K562 (cell line): ENCODE results near the gene PRR35. TPM values are rescaled to one million over a fixed set of nuclear protein-coding genes. Genes with fewer than 3 reads are reported as not detected.

Experiments
- ADNP ChIP-seq: fragments of 200-800 bp; sonication (Bioruptor generic); IDR thresholded peaks from 2 replicates; pipeline ENCODE4 v1.6.1; 2016; ENCODE audit warnings: missing genetic modification characterization, missing compliant biosample characterization
- BRD4 ChIP-seq: fragments of 200-600 bp; sonication (generic); IDR thresholded peaks from 2 replicates; pipeline ENCODE4 v1.6.1; 2017; ENCODE audit warnings: inconsistent platforms
- DDX20 ChIP-seq: fragments of 450-650 bp; IDR thresholded peaks from 2 replicates; pipeline ENCODE4 v1.6.1; 2016; ENCODE audit warnings: missing genetic modification characterization, low read depth, mild to moderate bottlenecking, missing compliant biosample characterization, moderate library complexity
- E2F3 ChIP-seq: fragments of 250-450 bp; sonication (Bioruptor Pico); IDR thresholded peaks from 2 replicates; pipeline ENCODE4 v1.4.0; 2020; ENCODE audit warnings: mild to moderate bottlenecking
- FOSL1 ChIP-seq: fragments of 200-800 bp; sonication (Bioruptor generic); conservative IDR thresholded peaks from 2 replicates; pipeline ENCODE4 v1.6.1; 2016; ENCODE audit warnings: missing genetic modification characterization, missing compliant biosample characterization
- FOXK2 ChIP-seq, 2 experiments: fragments of 450-650 bp; IDR thresholded peaks in 1 of 2; conservative IDR thresholded peaks in 1 of 2; 2 replicates each; pipeline ENCODE4 v1.6.1; 2016; ENCODE audit warnings: low read depth in 2 of 2, mild to moderate bottlenecking in 1 of 2
- HNRNPL ChIP-seq: fragments of 200-400 bp; formaldehyde crosslinking; IDR thresholded peaks from 2 replicates; pipeline ENCODE4 v1.6.1; 2017; ENCODE audit warnings: low read depth, mild to moderate bottlenecking, low read length
- ILK ChIP-seq: fragments of 450-650 bp; IDR thresholded peaks from 2 replicates; pipeline ENCODE4 v1.6.1; 2016; ENCODE audit warnings: missing genetic modification characterization, low read depth, mild to moderate bottlenecking, missing compliant biosample characterization, moderate library complexity, borderline replicate concordance
- KLF1 ChIP-seq: fragments of 450-650 bp; IDR thresholded peaks from 2 replicates; pipeline ENCODE4 v1.6.1; 2016; ENCODE audit warnings: missing genetic modification characterization, missing compliant biosample characterization
- MEIS2 ChIP-seq: fragments of 450-650 bp; IDR thresholded peaks from 2 replicates; pipeline ENCODE4 v1.6.1; 2014; ENCODE audit warnings: mild to moderate bottlenecking; ENCODE audit not compliant: partially characterized antibody
- MTA1 ChIP-seq: fragments of 450-650 bp; IDR thresholded peaks from 2 replicates; pipeline ENCODE4 v1.6.1; 2017; ENCODE audit warnings: borderline replicate concordance
- MYBL2 ChIP-seq, 2 experiments: fragments of 450-650 bp in 1 of 2; sonication (generic) in 1 of 2; formaldehyde crosslinking in 1 of 2; IDR thresholded peaks; 2 replicates each; pipeline versions ENCODE4 v1.6.1 to v1.8.1; 2017 to 2022; ENCODE audit warnings: borderline replicate concordance in 1 of 2, inconsistent platforms in 1 of 2, low read depth in 1 of 2, mild to moderate bottlenecking in 1 of 2, missing genetic modification reagents in 1 of 2, moderate library complexity in 1 of 2
- MYNN ChIP-seq, 2 experiments: sonication (generic); formaldehyde crosslinking in 1 of 2; IDR thresholded peaks; 2 replicates each; pipeline versions ENCODE4 v1.5.0 to v1.6.1; 2016 to 2020; ENCODE audit warnings: antibody characterized with exemption in 1 of 2, missing genetic modification reagents in 1 of 2
- NFXL1 ChIP-seq: fragments of 450-650 bp; formaldehyde crosslinking; IDR thresholded peaks from 2 replicates; pipeline ENCODE4 v1.4.0; 2021; ENCODE audit warnings: mild to moderate bottlenecking
- RBM25 ChIP-seq: fragments of 200-400 bp; formaldehyde crosslinking; IDR thresholded peaks from 2 replicates; pipeline ENCODE4 v1.6.1; 2018; ENCODE audit warnings: low read length, low read depth, moderate library complexity; ENCODE audit not compliant: severe bottlenecking
- SIN3B ChIP-seq: fragments of 450-650 bp; IDR thresholded peaks from 2 replicates; pipeline ENCODE4 v1.6.1; 2017; ENCODE audit warnings: low read depth, mild to moderate bottlenecking, moderate library complexity
- SMAD1 ChIP-seq: fragments of 150-350 bp; IDR thresholded peaks from 2 replicates; pipeline ENCODE4 v1.6.1; 2014; ENCODE audit warnings: low read length, low read depth; ENCODE audit not compliant: partially characterized antibody
- SPI1 ChIP-seq: IDR thresholded peaks from 2 replicates; pipeline ENCODE4 v1.6.1; 2011; ENCODE audit warnings: low read depth, low read length, control low read depth, borderline replicate concordance
- ZC3H11A ChIP-seq: IDR thresholded peaks from 2 replicates; pipeline ENCODE4 v1.6.1; 2012; ENCODE audit warnings: low read depth, low read length, improper control_type of control experiment
- ZNF12 ChIP-seq: sonication (generic); formaldehyde crosslinking; IDR thresholded peaks from 2 replicates; pipeline ENCODE4 v1.4.0; 2020; ENCODE audit warnings: mild to moderate bottlenecking, missing genetic modification reagents
- ZNF121 ChIP-seq: sonication (generic); formaldehyde crosslinking; conservative IDR thresholded peaks from 2 replicates; pipeline ENCODE4 v1.8.0; 2022; ENCODE audit warnings: missing genetic modification reagents
- ZNF134 ChIP-seq: fragments of 250-450 bp; sonication (Bioruptor Pico); conservative IDR thresholded peaks from 2 replicates; pipeline ENCODE4 v1.4.0; 2020
- ZNF146 ChIP-seq: IDR thresholded peaks from one replicate; pipeline ENCODE4 v1.6.1; 2018; ENCODE audit warnings: missing compliant biosample characterization; ENCODE audit not compliant: unreplicated experiment
- ZNF282 ChIP-seq: sonication (generic); formaldehyde crosslinking; IDR thresholded peaks from 2 replicates; pipeline ENCODE4 v1.8.1; 2023; ENCODE audit warnings: missing genetic modification reagents
- polyA plus RNA-seq, 8 experiments: library from polyadenylated mRNA; depleted of rRNA in 4 of 8; stranded (reverse) in 5 of 8; unstranded in 3 of 8; fragments of >200 nt; fragmentation: Nextera tagmentation in 2 of 8; fragmentation: Illumina TruSeq in 1 of 8; extraction: Ambion mirVana in 2 of 8; extraction: Trizol in 1 of 8; gene quantifications; 2 replicates each; pipeline versions ENCODE4 v1.2.1 to v1.2.3, GENCODE V29; 2011 to 2014; ENCODE audit warnings: inconsistent platforms in 1 of 8, missing spikeins in 1 of 8
- total RNA-seq, 7 experiments: library from RNA; depleted of rRNA in 6 of 7; stranded (reverse); fragments of >200 nt in 6 of 7; fragmentation: Illumina TruSeq in 2 of 7; extraction: Trizol in 2 of 7; gene quantifications; 2 replicates each; pipeline versions ENCODE4 v1.2.1 to v1.2.3, GENCODE V29; 2011 to 2021; ENCODE audit warnings: low replicate concordance in 1 of 7
- TF ChIP-seq, protein P1 (sequence below): sonication (generic); formaldehyde crosslinking; IDR thresholded peaks from 2 replicates; pipeline ENCODE4 v1.8.0; 2023; ENCODE audit warnings: mild to moderate bottlenecking, missing genetic modification reagents

The PRR35 gene
- total and polyA plus RNA-seq, 9 of the 15 experiments (the other 6 are each of a cell fraction or from before 2014, with no cell fraction given): 0.17 to 0.45 (median 0.21) TPM; not detected in 5

DNA sequence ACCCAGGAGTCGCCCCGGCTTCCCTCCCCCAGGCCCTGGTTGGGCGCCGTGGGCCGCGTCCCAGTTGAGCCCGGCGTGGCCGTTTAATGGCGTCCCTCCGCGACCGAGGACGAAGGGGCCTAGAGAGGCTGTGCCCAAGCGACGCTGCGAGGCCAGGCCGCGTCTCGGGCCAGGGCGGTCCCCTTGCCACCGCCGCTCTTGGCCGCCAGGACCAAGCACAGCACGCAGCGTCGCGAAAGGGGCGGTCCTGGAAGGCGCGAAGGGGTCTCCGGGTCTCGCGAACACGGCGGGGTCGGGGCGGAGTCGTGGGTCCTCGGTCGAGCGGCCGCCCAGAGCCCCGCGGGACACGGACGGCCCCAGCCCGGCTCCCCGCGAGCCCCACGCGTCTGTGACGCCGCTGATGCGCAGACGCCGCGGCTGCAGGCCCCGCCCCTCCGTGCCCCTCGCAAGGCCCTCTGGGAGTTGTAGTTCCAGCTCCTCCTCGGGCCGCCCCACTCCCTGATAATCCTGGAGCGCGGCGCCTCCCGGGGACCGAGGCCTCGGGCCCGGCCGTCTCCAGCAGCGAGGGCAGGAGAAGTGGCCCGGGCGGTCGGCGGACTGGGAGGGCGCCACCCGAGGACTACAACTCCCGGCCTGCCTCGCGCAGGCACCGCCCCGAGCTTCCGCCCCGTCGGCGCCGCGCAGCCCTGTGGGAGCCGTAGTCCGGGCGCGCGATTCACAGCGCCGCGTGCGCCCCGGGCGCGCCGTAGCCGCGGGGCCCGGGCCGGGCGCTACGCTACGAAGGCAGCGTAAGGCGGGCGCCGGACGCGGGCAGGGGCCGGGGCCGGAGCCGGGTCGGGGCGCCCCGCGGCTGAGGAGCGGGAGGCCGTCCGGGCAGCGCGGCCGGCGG lies 32.9 kb upstream of the PRR35 start, which contains the start of gene CAPN15 (continued):
- no peak for TF ChIP-seq ILK (tag)
- TF ChIP-seq SIN3B: peak; percentile 49; the same call in 1 of the 2 replicates
- no peak for TF ChIP-seq MYBL2 (IDR thresholded peaks at IDR 0.05; ENCODE audit: low read depth)
- TF ChIP-seq MYBL2 (CRISPR knock-in tag; IDR thresholded peaks at IDR 0.05; ENCODE audit: borderline replicate concordance): no peak
- TF ChIP-seq ZNF121 (CRISPR knock-in tag): no peak
- no peak for TF ChIP-seq ZNF146 (CRISPR knock-in tag)
- TF ChIP-seq KLF1 (tag): peak; percentile 91
- peak; percentile 17 for TF ChIP-seq MEIS2
- peak; percentile 26; the same call in 1 of the 2 replicates for TF ChIP-seq ZNF12
- TF ChIP-seq ZNF134: no peak
- no peak for TF ChIP-seq ZC3H11A
- TF ChIP-seq FOXK2 (conservative IDR thresholded peaks at IDR 0.05 in 1 of 2, IDR thresholded peaks at IDR 0.05 in 1 of 2; ENCODE audit: low read depth in 2 of 2): no peak
- no peak for TF ChIP-seq BRD4
- TF ChIP-seq SPI1: no peak
- TF ChIP-seq MTA1: no peak
- 0 out of 2 replicates have a peak, but pooled peaks have one; percentile 5 for TF ChIP-seq NFXL1 (CRISPR knock-in tag)
- no peak for TF ChIP-seq RBM25
- TF ChIP-seq MYNN (IDR thresholded peaks at IDR 0.05): no peak
- TF ChIP-seq MYNN (CRISPR knock-in tag; IDR thresholded peaks at IDR 0.05): no peak
- TF ChIP-seq, protein P1, sequence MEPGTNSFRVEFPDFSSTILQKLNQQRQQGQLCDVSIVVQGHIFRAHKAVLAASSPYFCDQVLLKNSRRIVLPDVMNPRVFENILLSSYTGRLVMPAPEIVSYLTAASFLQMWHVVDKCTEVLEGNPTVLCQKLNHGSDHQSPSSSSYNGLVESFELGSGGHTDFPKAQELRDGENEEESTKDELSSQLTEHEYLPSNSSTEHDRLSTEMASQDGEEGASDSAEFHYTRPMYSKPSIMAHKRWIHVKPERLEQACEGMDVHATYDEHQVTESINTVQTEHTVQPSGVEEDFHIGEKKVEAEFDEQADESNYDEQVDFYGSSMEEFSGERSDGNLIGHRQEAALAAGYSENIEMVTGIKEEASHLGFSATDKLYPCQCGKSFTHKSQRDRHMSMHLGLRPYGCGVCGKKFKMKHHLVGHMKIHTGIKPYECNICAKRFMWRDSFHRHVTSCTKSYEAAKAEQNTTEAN (CRISPR knock-in tag): no peak
- no peak for TF ChIP-seq E2F3 (CRISPR knock-in tag)
- TF ChIP-seq ADNP (tag): no peak
- no peak for TF ChIP-seq SMAD1
- TF ChIP-seq FOSL1 (tag): 0 out of 2 replicates have a peak, but pooled peaks have one; percentile 13
- TF ChIP-seq ZNF282: no peak
- TF ChIP-seq HNRNPL: peak; percentile 92
- TF ChIP-seq DDX20 (tag): no peak
